Mesendoderm (in vitro differentiated cells): Measurements from ENCODE around the gene ZNF217.
"Not testable (repeated sequence)": the region's sequence is repeated elsewhere in the genome, so short reads cannot be mapped to it uniquely, and the experiment has no call there.

Source experiments
- DNase-seq: peaks from one replicate; pipeline ENCODE4 v3.0.0; 2013
- H2AK5ac ChIP-seq: 2 replicates; pipeline ENCODE4 v1.6.1; 2013; ENCODE audit warnings: low read length, inconsistent platforms
- H2BK120ac ChIP-seq: 2 replicates; pipeline ENCODE4 v1.6.1; 2013; ENCODE audit warnings: low read depth, mild to moderate bottlenecking, low read length, moderate library complexity, mixed read lengths
- H2BK15ac ChIP-seq: replicated peaks from 2 replicates; pipeline ENCODE4 v1.6.1; 2013; ENCODE audit warnings: low read depth, mild to moderate bottlenecking, moderate library complexity
- H2BK5ac ChIP-seq: 2 replicates; pipeline ENCODE4 v1.6.1; 2013; ENCODE audit warnings: low read length, inconsistent platforms
- H3K18ac ChIP-seq: 2 replicates; pipeline ENCODE4 v1.6.1; 2013; ENCODE audit warnings: mild to moderate bottlenecking, low read length, mixed read lengths
- H3K23ac ChIP-seq: one replicate; pipeline ENCODE4 v1.6.1; 2013; ENCODE audit warnings: low read length
- H3K27ac ChIP-seq: 2 replicates; pipeline ENCODE4 v1.5.1; 2013; ENCODE audit warnings: low read depth, mild to moderate bottlenecking, inconsistent platforms, low read length, moderate library complexity
- H3K27me3 ChIP-seq: 2 replicates; pipeline ENCODE4 v1.6.1; 2013; ENCODE audit warnings: low read length, control low read depth, mild to moderate bottlenecking, inconsistent platforms; ENCODE audit not compliant: insufficient read depth, poor library complexity
- H3K36me3 ChIP-seq: 2 replicates; pipeline ENCODE4 v1.6.1; 2013; ENCODE audit warnings: low read length, inconsistent platforms; ENCODE audit not compliant: control insufficient read depth, insufficient read depth
- H3K4ac ChIP-seq: one replicate; pipeline ENCODE4 v1.6.1; 2013; ENCODE audit warnings: low read depth, mild to moderate bottlenecking, low read length, moderate library complexity
- H3K4me1 ChIP-seq: 2 replicates; pipeline ENCODE4 v1.6.1; 2013; ENCODE audit warnings: low read depth, low read length, inconsistent platforms; ENCODE audit not compliant: control insufficient read depth
- H3K4me2 ChIP-seq: 2 replicates; pipeline ENCODE4 v1.6.1; 2013; ENCODE audit warnings: low read length
- H3K4me3 ChIP-seq: 2 replicates; pipeline ENCODE4 v1.5.1; 2013; ENCODE audit warnings: mild to moderate bottlenecking, low read length
- H3K56ac ChIP-seq: one replicate; pipeline ENCODE4 v1.6.1; 2013; ENCODE audit warnings: low read length
- H3K79me1 ChIP-seq: 2 replicates; pipeline ENCODE4 v1.6.1; 2013; ENCODE audit warnings: low read length, inconsistent platforms
- H3K79me2 ChIP-seq: 2 replicates; pipeline ENCODE4 v1.6.1; 2013; ENCODE audit warnings: mild to moderate bottlenecking, low read length; ENCODE audit not compliant: control insufficient read depth, insufficient read depth
- H3K9ac ChIP-seq: 2 replicates; pipeline ENCODE4 v1.6.1; 2013; ENCODE audit warnings: low read length, inconsistent platforms
- H4K5ac ChIP-seq: one replicate; pipeline ENCODE4 v1.6.1; 2013; ENCODE audit warnings: low read length
- H4K8ac ChIP-seq: one replicate; pipeline ENCODE4 v1.6.1; 2013; ENCODE audit warnings: low read depth, mild to moderate bottlenecking, control low read depth, low read length, moderate library complexity
- WGBS: extraction: QIAGEN DNeasy Blood & Tissue Kit; methylation state at CpG from one replicate; pipeline ENCODE4 v1.1.7; 2013; ENCODE audit warnings: low lambda C conversion rate, missing lambda C conversion rate; ENCODE audit not compliant: insufficient coverage; ENCODE audit errors: extremely low coverage; 5-methylcytosine and 5-hydroxymethylcytosine counted together

The ZNF217 gene

DNA sequence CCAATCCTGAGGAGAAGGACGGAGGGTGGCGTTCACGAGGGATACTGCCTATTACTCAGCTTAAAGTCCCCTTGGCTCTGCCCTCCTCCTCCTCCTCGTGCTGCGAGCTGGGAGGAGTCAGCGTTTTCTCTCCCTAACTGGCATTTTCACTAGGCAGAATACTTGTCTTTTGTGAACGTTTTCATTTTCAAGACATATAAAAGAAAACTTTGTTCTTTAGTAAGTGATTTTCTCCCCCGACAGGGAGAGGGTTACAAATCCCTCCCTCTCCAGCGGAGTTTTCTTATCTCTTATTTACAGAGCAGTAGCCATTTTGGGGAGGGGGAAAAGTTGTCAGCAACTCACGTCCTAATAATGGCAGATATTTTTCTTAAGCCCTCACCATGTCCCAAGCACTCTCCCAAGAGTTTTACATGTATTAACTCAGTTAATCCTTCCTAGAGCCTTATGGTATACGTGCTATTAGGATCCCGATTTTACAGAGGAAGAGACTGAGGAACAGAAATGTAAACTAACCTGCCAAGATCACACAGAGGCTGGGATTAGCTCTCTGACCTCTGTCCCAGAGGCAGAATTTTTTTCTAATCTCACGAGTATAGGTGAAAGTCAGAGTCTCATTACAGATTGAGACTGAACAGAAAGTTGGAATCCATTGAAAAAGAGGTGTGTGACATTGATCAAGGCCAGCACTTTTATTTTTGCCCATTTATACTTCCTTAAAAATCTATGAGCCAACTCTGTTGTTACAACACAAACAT, 30.0 kb upstream of the ZNF217 start:
- Histone ChIP-seq H2BK120ac (peak overlapping the region; percentile 88), H2BK15ac (peak overlapping the region; percentile 85), H3K4me2 (peak overlapping the region; percentile 25)

DNA sequence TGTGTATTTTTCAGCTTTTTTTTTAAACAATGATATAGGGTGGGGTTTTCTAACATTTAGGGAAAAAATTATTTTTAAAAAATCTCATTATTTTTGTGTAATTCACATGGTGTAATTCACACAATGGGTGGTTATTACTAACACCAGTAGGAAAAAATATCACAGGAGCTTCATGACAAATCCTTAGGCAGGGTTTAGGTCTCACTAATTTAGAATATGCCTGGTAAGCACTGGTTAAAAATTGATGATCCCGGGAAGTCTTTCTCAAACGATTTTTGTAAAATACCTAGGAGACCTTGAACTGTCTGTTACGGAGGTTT, 29.5 kb upstream of the ZNF217 start:
- no CpG with 5 or more reads among the region's 3 CpGs for WGBS
- no peak overlapping the region for H3K4me3 ChIP-seq
- H4K5ac ChIP-seq, result no peak overlapping the region
- H3K79me1 ChIP-seq, result no peaks in the 10 kb centered on the region
- H4K8ac ChIP-seq, result no peak overlapping the region
- no peak for DNase-seq
- H3K18ac ChIP-seq, result no peak overlapping the region
- peak overlapping the region; percentile 77 for H3K56ac ChIP-seq
- H3K4me1 ChIP-seq, result peaks cover 6% of the 10 kb centered on the region
- H2BK120ac ChIP-seq, result peak overlapping the region; percentile 88
- no peaks in the 10 kb centered on the region for H3K36me3 ChIP-seq
- no peak overlapping the region for H3K23ac ChIP-seq
- H3K79me2 ChIP-seq, result no peaks in the 10 kb centered on the region
- peak overlapping the region; percentile 45 for H2BK5ac ChIP-seq
- H3K9ac ChIP-seq, result peak overlapping the region; percentile 54
- H3K4me2 ChIP-seq, result peak overlapping the region; percentile 25
- H2BK15ac ChIP-seq, result no peak overlapping the region
- H3K27me3 ChIP-seq, result no peaks in the 10 kb centered on the region
- H3K27ac ChIP-seq, result no peak overlapping the region
- H2AK5ac ChIP-seq, result no peak overlapping the region
- no peak overlapping the region for H3K4ac ChIP-seq

More for the DNA sequence above, 30.0 kb upstream of the ZNF217 start:
- WGBS, result no CpG with 5 or more reads among the region's 13 CpGs
- Histone ChIP-seq H3K36me3 (no peaks in the 10 kb centered on the region), H3K4me3 (no peak overlapping the region), H4K8ac (no peak overlapping the region), H4K5ac (no peak overlapping the region), H3K9ac (peak overlapping the region; percentile 54), H3K79me2 (no peaks in the 10 kb centered on the region), H2BK5ac (peak overlapping the region; percentile 45), H3K4ac (no peak overlapping the region), H3K18ac (peak overlapping the region; percentile 31), H3K27me3 (no peaks in the 10 kb centered on the region), H2AK5ac (no peak overlapping the region), H3K27ac (peak overlapping the region; percentile 19), H3K4me1 (peaks cover 6% of the 10 kb centered on the region), H3K56ac (peak overlapping the region; percentile 77), H3K23ac (no peak overlapping the region), H3K79me1 (no peaks in the 10 kb centered on the region)
- DNase-seq, result peak; percentile 87

DNA sequence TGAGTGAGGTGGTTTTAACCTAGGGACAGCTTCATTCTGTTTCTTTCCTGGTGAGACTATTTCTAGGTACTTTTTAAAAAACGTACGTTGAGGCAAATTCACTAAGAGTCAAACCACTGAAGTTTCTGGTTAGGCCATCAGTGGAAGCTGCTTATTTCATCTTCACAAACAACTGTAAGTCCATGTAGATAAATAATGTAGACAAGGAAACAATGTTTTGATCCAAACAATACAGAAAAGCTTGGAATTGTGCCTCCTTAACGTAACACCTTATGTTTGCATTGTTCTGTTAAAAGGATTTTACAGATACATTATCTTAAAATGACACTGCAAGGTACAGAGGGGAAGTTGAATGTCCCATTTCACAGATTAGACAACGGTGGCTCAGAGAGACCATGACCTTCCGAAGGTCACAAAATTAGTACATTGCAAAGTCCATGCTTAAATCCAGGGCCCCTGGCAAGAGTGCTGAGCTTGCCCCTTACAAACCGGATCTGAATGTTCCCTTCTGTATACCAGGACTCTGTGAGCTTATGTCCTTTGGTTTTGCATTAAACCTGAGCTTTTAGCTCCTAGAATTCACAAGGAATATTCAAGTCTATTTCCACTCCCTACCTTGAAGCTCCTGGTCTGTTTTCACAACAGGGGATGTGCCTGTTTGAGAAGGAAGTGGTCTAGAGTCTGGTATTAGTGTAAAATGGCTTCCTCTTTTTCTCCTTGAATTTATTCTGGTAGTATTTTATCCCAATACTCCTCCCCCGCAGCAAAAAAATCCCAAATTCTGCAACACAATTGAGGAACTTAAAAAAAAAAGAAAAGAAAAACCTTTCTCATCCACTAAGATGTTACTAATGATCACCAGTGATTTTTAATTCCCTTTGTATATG, 28.9 kb upstream of the ZNF217 start:
- peak overlapping the region; percentile 88 for H2BK120ac ChIP-seq
- peak overlapping the region; percentile 96 for H3K18ac ChIP-seq
- H3K27me3 ChIP-seq, result no peaks in the 10 kb centered on the region
- peak overlapping the region; percentile 14 for H2BK5ac ChIP-seq
- H3K36me3 ChIP-seq, result no peaks in the 10 kb centered on the region
- peak overlapping the region; percentile 9 for H3K9ac ChIP-seq
- H2AK5ac ChIP-seq, result no peak overlapping the region
- H3K27ac ChIP-seq, result peak overlapping the region; percentile 63
- peak; percentile 57 for DNase-seq
- no peak overlapping the region for H4K8ac ChIP-seq
- peak overlapping the region; percentile 76 for H3K56ac ChIP-seq
- peak overlapping the region; percentile 96 for H2BK15ac ChIP-seq
- H3K79me2 ChIP-seq, result no peaks in the 10 kb centered on the region
- H3K4me3 ChIP-seq, result no peak overlapping the region
- H3K79me1 ChIP-seq, result no peaks in the 10 kb centered on the region
- H4K5ac ChIP-seq, result no peak overlapping the region
- no CpG with 5 or more reads among the region's 7 CpGs for WGBS
- H3K4me2 ChIP-seq, result no peak overlapping the region
- H3K4ac ChIP-seq, result no peak overlapping the region
- peaks cover 6% of the 10 kb centered on the region for H3K4me1 ChIP-seq
- H3K23ac ChIP-seq, result no peak overlapping the region

DNA sequence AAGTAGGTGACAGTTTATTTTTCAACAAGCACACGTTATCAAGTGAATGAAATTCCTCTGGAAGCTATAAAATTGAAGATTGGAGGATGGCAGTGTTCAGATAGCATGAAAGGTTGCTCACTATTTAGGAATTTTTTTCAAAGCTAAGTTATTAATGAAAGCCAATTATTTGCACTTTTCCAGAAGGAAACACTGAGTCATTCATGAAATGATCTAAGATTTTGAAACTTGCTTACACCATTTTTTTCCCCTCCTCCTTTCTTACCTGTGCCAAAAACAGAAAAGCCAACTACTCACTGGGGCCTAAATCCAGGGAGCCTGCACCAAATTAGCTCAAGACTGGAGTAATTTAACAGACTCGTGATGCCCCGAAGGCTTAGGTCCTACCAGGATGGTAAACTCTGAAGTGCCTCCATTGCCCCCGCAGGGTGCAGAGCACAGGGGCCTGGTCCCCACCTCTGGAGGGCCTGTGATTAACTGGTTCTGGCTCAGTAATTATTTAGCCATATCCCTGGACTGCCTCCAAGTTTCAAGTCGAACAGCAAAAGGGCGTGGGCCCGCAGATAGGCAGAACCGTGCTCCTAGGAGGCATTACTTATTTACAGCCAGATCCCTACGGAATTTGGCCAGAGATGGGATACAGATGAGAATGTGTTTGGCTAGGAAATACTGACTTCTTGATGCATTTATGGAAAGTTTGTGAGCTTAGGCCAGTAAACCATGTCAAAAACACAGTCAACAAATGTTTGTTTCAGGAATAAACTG, 28.0 kb upstream of the ZNF217 start:
- Histone ChIP-seq H3K36me3 (no peaks in the 10 kb centered on the region), H3K79me1 (no peaks in the 10 kb centered on the region), H3K4me1 (peaks cover 6% of the 10 kb centered on the region), H3K9ac (peak overlapping the region; percentile 9), H3K56ac (peak overlapping the region; percentile 76), H3K79me2 (no peaks in the 10 kb centered on the region), H3K27ac (peak overlapping the region; percentile 54), H4K8ac (no peak overlapping the region), H3K18ac (peak overlapping the region; percentile 89), H4K5ac (no peak overlapping the region), H2BK15ac (peak overlapping the region; percentile 78), H2AK5ac (peak overlapping the region; percentile 43), H2BK120ac (peak overlapping the region; percentile 94), H3K4me3 (no peak overlapping the region), H2BK5ac (peak overlapping the region; percentile 14), H3K4me2 (no peak overlapping the region), H3K27me3 (no peaks in the 10 kb centered on the region), H3K4ac (peak overlapping the region; percentile 31), H3K23ac (no peak overlapping the region)
- no CpG with 5 or more reads among the region's 9 CpGs for WGBS
- DNase-seq, result peak; percentile 33

DNA sequence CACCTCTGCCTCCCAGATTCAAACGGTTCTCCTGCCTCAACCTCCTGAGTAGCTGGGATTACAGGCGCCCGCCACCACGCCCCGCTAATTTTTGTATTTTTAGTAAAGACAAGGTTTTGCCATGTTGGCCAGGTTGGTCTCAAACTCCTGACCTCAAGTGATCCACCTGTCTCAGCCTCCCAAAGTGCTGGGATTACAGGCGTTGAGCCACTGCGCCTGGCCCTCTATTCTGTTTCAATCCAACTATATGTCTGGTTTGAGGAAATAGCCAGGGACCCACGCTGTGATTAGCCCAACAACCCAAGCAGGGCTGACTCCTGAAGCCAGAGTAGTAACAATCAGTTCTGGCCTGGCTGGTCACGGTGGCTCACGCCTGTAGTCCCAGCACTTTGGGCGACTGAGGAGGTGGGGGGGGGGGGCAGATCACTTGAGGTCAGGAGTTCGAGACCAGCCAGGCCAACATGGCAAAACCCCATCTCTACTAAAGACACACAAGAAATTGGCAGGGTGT, 24.9 kb upstream of the ZNF217 start:
- H3K9ac ChIP-seq, H3K4me1 ChIP-seq, H3K79me2 ChIP-seq, H3K23ac ChIP-seq, H4K5ac ChIP-seq, H3K18ac ChIP-seq, DNase-seq, H3K56ac ChIP-seq, H2AK5ac ChIP-seq, H3K79me1 ChIP-seq, H2BK120ac ChIP-seq, H3K36me3 ChIP-seq, H3K27ac ChIP-seq, H3K27me3 ChIP-seq, H2BK15ac ChIP-seq, H2BK5ac ChIP-seq, H3K4me2 ChIP-seq, H3K4me3 ChIP-seq, H4K8ac ChIP-seq: not testable (repeated sequence)
- peak overlapping the region; percentile 52 for H3K4ac ChIP-seq
- WGBS, result no CpG with 5 or more reads among the region's 12 CpGs
